Measurements from ENCODE around the gene RTN4R. TPM values are rescaled to one million over a fixed set of nuclear protein-coding genes. Genes with fewer than 3 reads are reported as not detected.

Gene RTN4R
- total and polyA plus RNA-seq, 2 of the 13 experiments (the other 11 are each of a cell fraction or from before 2014, with no cell fraction given) = 0.22 to 0.77 TPM

GRCh38 chr22:20205464-20205963, 62.6 kb downstream of the RTN4R start (continued):
- no peak for TF ChIP-seq BORCS8-MEF2B (CRISPR knock-in tag; IDR thresholded peaks at IDR 0.05)

GRCh38 chr22:20204806-20205205, 63.3 kb downstream of the RTN4R start:
- no peak overlapping the region for H2AFZ ChIP-seq (ENCODE audit: low read length)
- no peak overlapping the region for H3K27ac ChIP-seq (ENCODE audit: extremely low read length, insufficient read depth, low read length)
- no peaks in the 10 kb centered on the region for H4K20me1 ChIP-seq (ENCODE audit: insufficient read depth, low read length)
- no peak for ATAC-seq
- H3K9ac ChIP-seq (ENCODE audit: insufficient read depth, low read depth, low read length) = no peak overlapping the region
- WGBS (ENCODE audit: low lambda C conversion rate) = 63% methylated on average over 9 of the region's 16 CpGs
- H3K4me2 ChIP-seq (ENCODE audit: low read depth, low read length) = no peak overlapping the region
- H3K79me2 ChIP-seq (ENCODE audit: insufficient read depth, low read length) = no peaks in the 10 kb centered on the region
- H3K27me3 ChIP-seq (ENCODE audit: control insufficient read depth in 1 of 2, insufficient read depth in 2 of 2, low read length in 2 of 2) = peaks cover 10 to 86% of the 10 kb centered on the region in 2 experiments; a peak in 4 of 5 replicates
- no peaks in the 10 kb centered on the region for H3K9me3 ChIP-seq (ENCODE audit: low read length)
- intact Hi-C loops (cut with micrococcal nuclease; ENCODE audit: unreplicated experiment) (no loop called here), in situ Hi-C loops (cut with HindIII; ENCODE audit: extremely low pct_ligation_motif_present, low pct_unique_long_range_greater_than_20kb) (no loop called here)
- DNase-seq (ENCODE audit: low spot score) = no peak
- BruUV-seq (replicated peaks) = no TSS peak
- H3K36me3 ChIP-seq (replicated peaks in 1 of 2; ENCODE audit: control insufficient read depth in 1 of 2, insufficient read depth in 2 of 2, low read length in 2 of 2) = no peaks in the 10 kb centered on the region
- CTCF ChIA-PET (ENCODE audit: low intra/inter-chr PET ratio, low total read pairs) = no interaction called here
- H3K4me1 ChIP-seq (ENCODE audit: insufficient read depth, low read length) = peaks cover 19% of the 10 kb centered on the region
- TF ChIP-seq KDM5B (CRISPR knock-in tag; IDR thresholded peaks at IDR 0.05; ENCODE audit: borderline replicate concordance) = no peak
- TF ChIP-seq THAP7 (CRISPR knock-in tag; IDR thresholded peaks at IDR 0.05) = no peak
- TF ChIP-seq ATF6 (CRISPR knock-in tag; conservative IDR thresholded peaks at IDR 0.05) = no peak
- POLR2A ChIA-PET = no interaction called here
- no peak overlapping the region for H3K4me3 ChIP-seq (replicated peaks in 1 of 3; ENCODE audit: insufficient read depth in 1 of 3, low read depth in 2 of 3, low read length in 3 of 3)
- no peak for FAIRE-seq

Measured in HepG2 (cell line).